ENCODE measurements around the gene PHLDB2.

The PHLDB2 gene

DNA sequence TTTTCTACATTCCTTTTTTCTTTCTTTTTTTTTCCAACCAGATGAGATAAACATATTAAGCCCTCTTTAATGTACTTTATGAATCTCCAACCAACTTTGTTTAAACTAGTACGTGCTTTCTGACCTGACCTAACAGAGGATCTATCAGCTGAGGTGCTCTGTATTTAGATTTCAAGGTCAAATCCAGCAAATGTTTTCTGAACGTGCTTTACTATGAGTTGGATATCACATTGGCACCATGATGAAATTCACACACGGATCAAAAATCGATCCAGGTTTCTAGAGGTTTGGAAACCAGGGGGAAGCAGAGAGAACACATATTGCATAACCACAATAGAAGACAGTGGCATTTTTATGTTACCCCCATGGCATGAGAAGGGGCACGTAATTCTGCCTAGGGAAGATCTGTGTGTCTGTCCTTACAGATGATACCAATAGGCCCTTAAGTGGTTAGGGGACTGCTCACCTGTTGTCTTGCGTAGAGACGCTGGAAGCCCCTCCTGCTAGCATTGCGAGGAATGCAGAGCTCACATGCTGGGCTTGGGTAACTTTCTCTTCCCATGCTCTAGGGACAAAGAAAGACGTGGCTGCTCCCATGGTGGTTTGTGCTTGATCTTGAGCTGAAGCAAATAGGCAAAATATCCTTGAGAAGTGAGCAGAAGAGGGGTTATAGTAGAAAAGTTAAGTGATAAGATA lies 60.5 kb downstream of the PHLDB2 start:
- ChIA-PET POLR2A (ENCODE audit: low non-redundant PET) (no interaction called here), CTCF (interaction anchor here (0.6 kb wide), 1 partner anchor 158 kb away, joined by 11 read pairs; no protein-coding TSS in a partner anchor)

DNA sequence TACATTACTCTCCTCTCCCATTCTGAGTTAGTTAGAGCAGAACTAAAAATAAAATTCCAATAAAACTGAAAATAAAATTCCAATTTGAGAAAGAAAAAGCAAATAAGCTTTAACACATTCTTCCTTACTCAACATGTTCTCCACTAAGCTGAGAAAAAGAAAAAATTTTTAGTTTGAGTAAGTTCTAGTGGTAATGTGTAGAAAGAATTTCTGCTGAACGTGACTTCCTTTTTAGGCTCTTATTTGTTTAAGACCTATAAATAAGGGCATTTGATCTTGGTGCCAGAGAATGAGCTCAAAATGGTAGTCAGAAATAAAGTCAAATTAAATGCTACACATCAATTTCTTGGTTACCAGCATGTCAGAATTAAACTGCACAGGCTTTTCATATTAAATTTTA lies 62.1 kb downstream of the PHLDB2 start:
- no peak overlapping the region for H3K27ac ChIP-seq
- TF ChIP-seq, protein P1, sequence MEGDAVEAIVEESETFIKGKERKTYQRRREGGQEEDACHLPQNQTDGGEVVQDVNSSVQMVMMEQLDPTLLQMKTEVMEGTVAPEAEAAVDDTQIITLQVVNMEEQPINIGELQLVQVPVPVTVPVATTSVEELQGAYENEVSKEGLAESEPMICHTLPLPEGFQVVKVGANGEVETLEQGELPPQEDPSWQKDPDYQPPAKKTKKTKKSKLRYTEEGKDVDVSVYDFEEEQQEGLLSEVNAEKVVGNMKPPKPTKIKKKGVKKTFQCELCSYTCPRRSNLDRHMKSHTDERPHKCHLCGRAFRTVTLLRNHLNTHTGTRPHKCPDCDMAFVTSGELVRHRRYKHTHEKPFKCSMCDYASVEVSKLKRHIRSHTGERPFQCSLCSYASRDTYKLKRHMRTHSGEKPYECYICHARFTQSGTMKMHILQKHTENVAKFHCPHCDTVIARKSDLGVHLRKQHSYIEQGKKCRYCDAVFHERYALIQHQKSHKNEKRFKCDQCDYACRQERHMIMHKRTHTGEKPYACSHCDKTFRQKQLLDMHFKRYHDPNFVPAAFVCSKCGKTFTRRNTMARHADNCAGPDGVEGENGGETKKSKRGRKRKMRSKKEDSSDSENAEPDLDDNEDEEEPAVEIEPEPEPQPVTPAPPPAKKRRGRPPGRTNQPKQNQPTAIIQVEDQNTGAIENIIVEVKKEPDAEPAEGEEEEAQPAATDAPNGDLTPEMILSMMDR (conservative IDR thresholded peaks at IDR 0.05; ENCODE audit: low read depth), result no peak
- DNase-seq (ENCODE audit: low spot score), result no peak
- ChIA-PET POLR2A (ENCODE audit: low non-redundant PET) (no interaction called here), CTCF (interaction anchor here (0.6 to 0.7 kb wide), 2 partner anchors 13 to 90 kb away, joined by 4 read pairs; no protein-coding TSS in a partner anchor)

More for the DNA sequence above, 60.5 kb downstream of the PHLDB2 start:
- TF ChIP-seq, protein P1 (conservative IDR thresholded peaks at IDR 0.05; ENCODE audit: low read depth), result no peak
- DNase-seq (ENCODE audit: low spot score), result no peak
- no peak overlapping the region for H3K27ac ChIP-seq

DNA sequence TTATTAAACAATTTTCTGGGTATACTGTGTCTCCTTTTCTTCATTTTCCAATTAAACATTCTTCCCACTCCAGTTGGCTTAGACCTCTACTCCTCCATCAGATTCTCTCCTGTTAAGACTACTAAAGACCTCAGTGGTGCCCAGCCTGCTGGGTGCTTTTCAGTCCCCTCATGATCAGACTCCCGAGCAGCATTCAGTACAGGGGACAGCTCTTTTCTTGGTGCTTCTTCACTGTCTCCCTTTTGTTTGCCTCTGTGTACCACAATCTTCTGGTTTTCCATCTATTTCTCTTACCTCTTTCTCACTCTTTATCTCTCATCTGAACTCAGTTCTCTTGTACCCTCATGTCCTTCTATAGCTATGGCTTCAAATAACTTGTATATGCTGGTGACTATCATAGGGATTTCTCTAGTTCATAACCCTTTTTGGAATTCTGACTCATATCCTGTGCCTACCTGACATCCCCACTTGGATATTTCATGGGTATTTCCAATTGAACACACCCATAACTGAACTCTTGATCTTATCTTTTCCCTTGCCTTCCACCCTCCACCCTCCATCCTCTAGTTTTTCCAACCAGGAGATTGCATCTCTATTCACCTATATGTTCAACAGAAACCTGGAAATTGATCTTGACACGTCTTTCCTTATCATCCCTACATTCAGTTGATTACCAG lies 64.2 kb downstream of the PHLDB2 start:
- TF ChIP-seq, protein P1 (conservative IDR thresholded peaks at IDR 0.05; ENCODE audit: low read depth), result no peak
- ChIA-PET CTCF (no interaction called here), POLR2A (ENCODE audit: low non-redundant PET) (no interaction called here)
- peak; percentile 70 for DNase-seq (ENCODE audit: low spot score)
- H3K27ac ChIP-seq, result no peak overlapping the region

DNA sequence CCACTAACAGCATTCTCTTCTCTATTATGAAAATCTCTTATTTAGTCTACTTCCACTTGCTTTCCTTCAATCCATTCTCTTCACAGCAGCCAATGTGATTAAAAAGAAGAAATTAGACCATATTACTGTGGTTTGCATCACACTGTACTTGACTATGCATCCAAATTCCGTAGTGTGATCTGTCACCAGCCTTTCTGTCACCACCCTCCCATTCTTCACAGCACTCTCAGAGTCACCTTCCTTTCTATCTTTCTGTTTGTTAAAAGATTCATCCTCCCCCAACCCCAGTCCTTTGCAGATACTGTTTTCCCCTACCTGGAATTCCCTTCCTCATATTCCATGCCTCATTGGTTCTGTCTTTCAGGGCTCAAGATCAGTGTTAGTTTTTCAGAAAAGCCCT lies 64.7 kb downstream of the PHLDB2 start:
- POLR2A ChIA-PET (ENCODE audit: low non-redundant PET), result no interaction called here
- DNase-seq (ENCODE audit: low spot score), result no peak
- CTCF ChIA-PET, result no interaction called here
- TF ChIP-seq, protein P1 (conservative IDR thresholded peaks at IDR 0.05; ENCODE audit: low read depth), result no peak
- no peak overlapping the region; the same call in 1 of the 2 replicates for H3K27ac ChIP-seq

DNA sequence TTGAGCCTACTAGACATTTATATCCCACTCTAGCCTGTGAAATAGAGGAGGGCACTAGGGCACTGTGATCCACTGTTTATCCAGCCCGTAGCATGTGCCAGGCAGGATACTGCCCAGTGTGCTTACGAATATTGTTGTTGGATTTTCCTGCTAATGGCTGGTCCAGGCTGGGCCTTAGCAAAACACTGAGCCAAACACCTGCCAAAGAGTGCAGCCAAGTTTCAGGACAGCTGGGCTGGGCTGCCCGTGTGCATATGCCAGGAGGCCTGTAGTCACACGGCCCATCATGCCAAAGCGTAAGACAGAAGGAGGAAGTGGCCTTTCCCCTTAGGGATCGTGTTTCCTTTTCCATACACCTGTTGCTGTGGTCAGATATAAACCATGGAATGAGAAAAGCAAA lies 65.2 kb downstream of the PHLDB2 start:
- peak overlapping the region; percentile 56 for H3K27ac ChIP-seq
- CTCF ChIA-PET, result no interaction called here
- TF ChIP-seq, protein P1 (conservative IDR thresholded peaks at IDR 0.05; ENCODE audit: low read depth), result no peak
- no peak for DNase-seq (ENCODE audit: low spot score)
- POLR2A ChIA-PET (ENCODE audit: low non-redundant PET), result no interaction called here

DNA sequence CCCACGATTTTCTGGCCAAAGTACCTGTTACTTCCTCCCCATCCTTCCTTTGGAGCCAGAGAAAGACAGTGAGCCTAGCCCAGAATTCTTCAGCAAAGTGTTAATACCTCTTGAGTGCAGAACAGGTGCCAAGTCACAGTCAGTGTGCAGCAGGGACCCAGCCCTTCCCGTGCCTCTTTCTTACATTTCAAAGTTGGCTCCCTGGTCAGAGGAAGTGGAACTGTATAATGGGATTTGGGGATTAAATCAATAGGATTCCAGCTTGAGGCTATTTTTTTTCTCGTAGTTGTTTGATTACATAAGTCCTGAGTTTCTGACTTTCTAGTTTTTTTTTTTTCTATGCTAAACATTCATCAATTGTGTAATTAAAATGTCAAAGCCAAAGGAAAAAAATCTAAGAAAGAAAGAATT lies 67.2 kb downstream of the PHLDB2 start:
- ChIA-PET CTCF (interaction anchor here (0.6 to 0.7 kb wide), 2 partner anchors 109 to 182 kb away, joined by 3 to 4 read pairs; no protein-coding TSS in a partner anchor), POLR2A (ENCODE audit: low non-redundant PET) (no interaction called here)
- no peak overlapping the region for H3K27ac ChIP-seq
- TF ChIP-seq, protein P1 (conservative IDR thresholded peaks at IDR 0.05; ENCODE audit: low read depth), result no peak
- DNase-seq (ENCODE audit: low spot score), result no peak

Measured in RWPE1 (cell line).